ENCODE results near the gene NEU1.
A peak's percentile ranks its signal among the peaks of the same experiment; 100 is the strongest.
"Not testable (repeated sequence)": the region's sequence is repeated elsewhere in the genome, so short reads cannot be mapped to it uniquely, and the experiment has no call there.

NEU1 gene

GRCh38 chr6:31837369-31838113 lies 25.1 kb downstream of the NEU1 start:
- no peak for DNase-seq

GRCh38 chr6:31836474-31837368 lies 25.9 kb downstream of the NEU1 start:
- no peak for DNase-seq

GRCh38 chr6:31836047-31836473 lies 26.6 kb downstream of the NEU1 start:
- DNase-seq = no peak

- DNase-seq = peak; percentile 59 to 65 (median 64)
These were observed 28.0 kb downstream of the NEU1 start for GRCh38 chr6:31834367-31835250.

GRCh38 chr6:31831350-31832215 lies 31.0 kb downstream of the NEU1 start:
- DNase-seq = no peak

GRCh38 chr6:31830886-31831335 lies 31.7 kb downstream of the NEU1 start:
- no peak for DNase-seq

GRCh38 chr6:31829633-31830283 lies 32.9 kb downstream of the NEU1 start:
- DNase-seq = no peak

- peak; percentile 71 to 93 (median 78) for DNase-seq
These were observed 35.1 kb downstream of the NEU1 start, which contains the start of gene HSPA1B for GRCh38 chr6:31827286-31828079. Gene HSPA1B, plus strand, starts transcription at chr6:31827738. Its CDS starts 213 bp downstream, at chr6:31827951.

- DNase-seq = peak in 2 of 4 experiments; percentile 22 to 23
These were observed 35.8 kb downstream of the NEU1 start for GRCh38 chr6:31826793-31827285.

- no peak for DNase-seq
These were observed 37.1 kb downstream of the NEU1 start for GRCh38 chr6:31825553-31825952.

- DNase-seq = not testable (repeated sequence)
These were observed 38.9 kb downstream of the NEU1 start for GRCh38 chr6:31823592-31824196.

GRCh38 chr6:31822036-31822821 lies 40.4 kb downstream of the NEU1 start:
- DNase-seq = peak; percentile 29 to 44 (median 34)

- DNase-seq = peak in 3 of 4 experiments; percentile 23 to 46 (median 37)
These were observed 41.2 kb downstream of the NEU1 start for GRCh38 chr6:31821301-31822035.

GRCh38 chr6:31820399-31820798 lies 42.2 kb downstream of the NEU1 start:
- not testable (repeated sequence) for DNase-seq

GRCh38 chr6:31819871-31820299 lies 42.7 kb downstream of the NEU1 start:
- DNase-seq = no peak

- DNase-seq = not testable (repeated sequence)
These were observed 44.6 kb downstream of the NEU1 start for GRCh38 chr6:31817929-31818511.
